Mammary epithelial cell (primary cell): ENCODE measurements around the gene KRT83.
"Not testable (repeated sequence)": the region's sequence is repeated elsewhere in the genome, so short reads cannot be mapped to it uniquely, and the experiment has no call there.

Experiments
- EZH2 ChIP-seq: IDR thresholded peaks from 2 replicates; pipeline ENCODE4 v1.6.1; 2012; ENCODE audit warnings: low read length, inconsistent platforms, borderline replicate concordance
- TF ChIP-seq, protein P1 (sequence below), 2 donors: IDR thresholded peaks in 1 of 2; conservative IDR thresholded peaks in 1 of 2; 2 replicates each; pipeline ENCODE4 v1.5.1; 2011 to 2012; ENCODE audit warnings: inconsistent platforms in 2 of 2, low read length in 2 of 2, mild to moderate bottlenecking in 2 of 2, control low read depth in 1 of 2, low read depth in 1 of 2; ENCODE audit not compliant: insufficient read depth in 1 of 2; ENCODE audit errors: extremely low read depth in 1 of 2

- TF ChIP-seq, protein P1, sequence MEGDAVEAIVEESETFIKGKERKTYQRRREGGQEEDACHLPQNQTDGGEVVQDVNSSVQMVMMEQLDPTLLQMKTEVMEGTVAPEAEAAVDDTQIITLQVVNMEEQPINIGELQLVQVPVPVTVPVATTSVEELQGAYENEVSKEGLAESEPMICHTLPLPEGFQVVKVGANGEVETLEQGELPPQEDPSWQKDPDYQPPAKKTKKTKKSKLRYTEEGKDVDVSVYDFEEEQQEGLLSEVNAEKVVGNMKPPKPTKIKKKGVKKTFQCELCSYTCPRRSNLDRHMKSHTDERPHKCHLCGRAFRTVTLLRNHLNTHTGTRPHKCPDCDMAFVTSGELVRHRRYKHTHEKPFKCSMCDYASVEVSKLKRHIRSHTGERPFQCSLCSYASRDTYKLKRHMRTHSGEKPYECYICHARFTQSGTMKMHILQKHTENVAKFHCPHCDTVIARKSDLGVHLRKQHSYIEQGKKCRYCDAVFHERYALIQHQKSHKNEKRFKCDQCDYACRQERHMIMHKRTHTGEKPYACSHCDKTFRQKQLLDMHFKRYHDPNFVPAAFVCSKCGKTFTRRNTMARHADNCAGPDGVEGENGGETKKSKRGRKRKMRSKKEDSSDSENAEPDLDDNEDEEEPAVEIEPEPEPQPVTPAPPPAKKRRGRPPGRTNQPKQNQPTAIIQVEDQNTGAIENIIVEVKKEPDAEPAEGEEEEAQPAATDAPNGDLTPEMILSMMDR (conservative IDR thresholded peaks at IDR 0.05 in 1 of 2, IDR thresholded peaks at IDR 0.05 in 1 of 2; ENCODE audit: extremely low read depth in 1 of 2, insufficient read depth in 1 of 2, low read depth in 1 of 2, low read length in 2 of 2), result peak; percentile 38 to 40
- not testable (repeated sequence) for TF ChIP-seq EZH2
Observed at GRCh38 chr12:52315721-52316120, 5.5 kb downstream of the KRT83 start.
